B cell (primary cell): ENCODE results near the gene GNA15. TPM values are rescaled to one million over a fixed set of nuclear protein-coding genes. Genes with fewer than 3 reads are reported as not detected.

Experiments used
- ATAC-seq: fragments of 200-7000 bp; cut with Tn5 transposase; one replicate; pipeline ENCODE4 v1.10.0; 2021; ENCODE audit warnings: low read depth, mild to moderate bottlenecking, moderate number of reproducible peaks, moderate library complexity
- CTCF ChIA-PET: fragments of 350-600 bp; sonication (Branson Sonifier 250); formaldehyde crosslinking; loops from one replicate; lab custom pipeline; 2021; ENCODE audit warnings: antibody characterized with exemption, inconsistent platforms; lab: Charles Lee
- POLR2A ChIA-PET: fragments of 350-600 bp; sonication (Branson Sonifier 250); formaldehyde crosslinking; loops from one replicate; lab custom pipeline; 2021; ENCODE audit warnings: antibody characterized with exemption; lab: Charles Lee
- DNase-seq: peaks from one replicate; pipeline ENCODE4 v3.0.0; 2013
- H2AFZ ChIP-seq: 2 replicates; pipeline ENCODE4 v1.6.1; 2012; ENCODE audit warnings: mild to moderate bottlenecking, low read depth, low read length; ENCODE audit not compliant: insufficient read depth, poor library complexity, severe bottlenecking
- H3K27ac ChIP-seq, 2 donors: 1 replicate in 1 of 2; 2 replicates in 1 of 2; pipeline ENCODE4 v1.5.1; 2012 to 2013; ENCODE audit warnings: low read length in 2 of 2, mild to moderate bottlenecking in 2 of 2, moderate library complexity in 1 of 2
- H3K27me3 ChIP-seq, 4 experiments: fragments of 200-600 bp in 1 of 4; sonication (generic) in 1 of 4; replicated peaks in 1 of 4; 1 replicate in 2 of 4; 2 replicates in 2 of 4; pipeline versions ENCODE4 v1.6.1 to v1.7.0; 2013 to 2016; ENCODE audit warnings: low read length in 3 of 4, mild to moderate bottlenecking in 2 of 4, mixed read lengths in 1 of 4, moderate library complexity in 1 of 4; ENCODE audit not compliant: insufficient read depth in 4 of 4, control insufficient read depth in 3 of 4; ENCODE audit errors: control extremely low read depth in 1 of 4
- H3K36me3 ChIP-seq, 2 experiments: replicated peaks in 1 of 2; 1 replicate in 1 of 2; 2 replicates in 1 of 2; pipeline versions ENCODE4 v1.6.1 to v1.7.1; 2013; ENCODE audit warnings: low read length in 1 of 2; ENCODE audit not compliant: insufficient read depth in 2 of 2, control insufficient read depth in 1 of 2; ENCODE audit errors: control extremely low read depth in 1 of 2, extremely low read depth in 1 of 2
- H3K4me1 ChIP-seq, 2 donors: fragments of 200-600 bp in 1 of 2; sonication (generic) in 1 of 2; 1 replicate in 1 of 2; 2 replicates in 1 of 2; pipeline versions ENCODE4 v1.5.1 to v1.6.1; 2013 to 2017; ENCODE audit warnings: low read length in 2 of 2; ENCODE audit not compliant: control insufficient read depth in 2 of 2, insufficient read depth in 2 of 2
- H3K4me2 ChIP-seq: replicated peaks from 2 replicates; pipeline ENCODE3; 2012; ENCODE audit warnings: mild to moderate bottlenecking, low read depth, low read length; ENCODE audit not compliant: poor library complexity, severe bottlenecking
- H3K4me3 ChIP-seq, 5 experiments: fragments of 200-600 bp in 1 of 5; sonication (generic) in 1 of 5; 1 replicate in 3 of 5; 2 replicates in 2 of 5; pipeline versions ENCODE4 v1.5.1 to v1.7.0; 2011 to 2016; ENCODE audit warnings: low read length in 4 of 5, mild to moderate bottlenecking in 4 of 5, low read depth in 2 of 5, control low read depth in 1 of 5, moderate library complexity in 1 of 5; ENCODE audit not compliant: insufficient read depth in 1 of 5; ENCODE audit errors: control extremely low read depth in 1 of 5, extremely low read depth in 1 of 5
- H3K79me2 ChIP-seq: fragments of 200-600 bp; sonication (generic); one replicate; pipeline ENCODE4 v1.6.0; 2016; ENCODE audit warnings: low read length; ENCODE audit not compliant: control insufficient read depth, insufficient read depth
- H3K9ac ChIP-seq: fragments of 200-600 bp; sonication (generic); 2 replicates; pipeline ENCODE4 v1.6.1; 2017; ENCODE audit warnings: mild to moderate bottlenecking, low read length, moderate library complexity
- H3K9me3 ChIP-seq, 3 donors: one replicate each; pipeline versions ENCODE4 v1.6.1 to v1.7.1; 2013; ENCODE audit warnings: low read length in 2 of 3; ENCODE audit not compliant: control insufficient read depth in 2 of 3, insufficient read depth in 1 of 3; ENCODE audit errors: control extremely low read depth in 1 of 3
- H4K20me1 ChIP-seq: 2 replicates; pipeline ENCODE4 v1.6.0; 2012; ENCODE audit warnings: mild to moderate bottlenecking, low read length; ENCODE audit not compliant: insufficient read depth, control insufficient read depth, poor library complexity, severe bottlenecking
- H3K27ac Mint-ChIP-seq: one replicate; pipeline ENCODE4 v1.8.0; 2021; ENCODE audit warnings: mixed read lengths
- H3K27me3 Mint-ChIP-seq: one replicate; pipeline ENCODE4 v1.8.0; 2021; ENCODE audit warnings: mixed read lengths
- H3K4me1 Mint-ChIP-seq: one replicate; pipeline ENCODE4 v1.8.0; 2021; ENCODE audit warnings: mixed read lengths
- H3K4me3 Mint-ChIP-seq: one replicate; pipeline ENCODE4 v1.8.0; 2021; ENCODE audit warnings: mixed read lengths
- H3K9me3 Mint-ChIP-seq: one replicate; pipeline ENCODE4 v1.8.0; 2022; ENCODE audit warnings: mixed read lengths; ENCODE audit not compliant: insufficient read depth
- CTCF ChIP-seq: fragments of 200-600 bp; IDR thresholded peaks from one replicate; pipeline ENCODE4 v1.8.0; 2022; ENCODE audit warnings: antibody characterized with exemption, mild to moderate bottlenecking
- EZH2 ChIP-seq: IDR thresholded peaks from 2 replicates; pipeline ENCODE4 v1.6.1; 2012; ENCODE audit warnings: borderline replicate concordance, low read depth, mild to moderate bottlenecking, moderate library complexity, low read length; ENCODE audit not compliant: insufficient read depth, poor library complexity, severe bottlenecking
- WGBS: methylation state at CpG from one replicate; pipeline ENCODE4 v1.1.5; 2013; ENCODE audit warnings: missing lambda C conversion rate; ENCODE audit not compliant: insufficient coverage; 5-methylcytosine and 5-hydroxymethylcytosine counted together
- intact Hi-C: fragments of 100-400 bp; cut with micrococcal nuclease; formaldehyde crosslinking; loops from one replicate; pipeline ENCODE4 v1.10.0; 2022
- polyA plus RNA-seq: library from polyadenylated mRNA; depleted of rRNA; stranded (reverse); fragments of >200 nt; gene quantifications from 2 replicates; pipeline ENCODE4 v1.2.3, GENCODE V29; 2012
- total RNA-seq, 2 donors: library from RNA; stranded (reverse); fragments of 120-200 nt in 1 of 2; gene quantifications; 1 replicate in 1 of 2; 2 replicates in 1 of 2; pipeline versions ENCODE4 v1.2.3 to v1.2.4, GENCODE V29; 2013 to 2022

The GNA15 gene
- total and polyA plus RNA-seq, 2 donors (not counting 1 experiment from before 2014, with no cell fraction given), result 0.37 to 0.52 TPM

- Histone ChIP-seq H3K4me2 (peak overlapping the region; percentile 100), H3K79me2 (peaks cover 95% of the 10 kb centered on the region), H3K27me3 (no peaks in the 10 kb centered on the region), H3K9me3 (no peaks in the 10 kb centered on the region), H3K36me3 (peaks cover 0 to 31% of the 10 kb centered on the region in 2 experiments), H3K27ac (peak overlapping the region in 1 of 2 donors; percentile 77), H4K20me1 (peaks cover 95% of the 10 kb centered on the region), H3K4me3 (peak overlapping the region in 4 of 5 experiments; percentile 61 to 88 (median 76)), H2AFZ (no peak overlapping the region), H3K4me1 (peaks cover 45 to 70% of the 10 kb centered on the region in 2 donors), H3K9ac (peak overlapping the region; percentile 88)
- ATAC-seq, result no peak
- intact Hi-C loops, result loop anchor here (10.0 kb wide), 3 partner anchors 122 to 1942 kb away; partner anchors contain the start of genes ATP5F1D, FEM1A, MIDN and TLE5
- ChIA-PET POLR2A (no interaction called here), CTCF (interaction anchor here (1.9 kb wide), 1 partner anchor 23 kb away, joined by 4 read pairs; no protein-coding TSS in a partner anchor)
- peak overlapping the region; percentile 87 for H3K4me3 Mint-ChIP-seq
- no peaks in the 10 kb centered on the region for H3K27me3 Mint-ChIP-seq
- H3K4me1 Mint-ChIP-seq, result peaks cover 66% of the 10 kb centered on the region
- 85% methylated on average over 23 of the region's 23 CpGs for WGBS
- no peaks in the 10 kb centered on the region for H3K9me3 Mint-ChIP-seq
- H3K27ac Mint-ChIP-seq, result peak overlapping the region; percentile 72
- TF ChIP-seq EZH2 (no peak), CTCF (no peak)
- DNase-seq, result no peak
These were observed 51.2 kb downstream of the GNA15 start for GRCh38 chr19:3186891-3187661.
